ENCODE results near the gene ABRAXAS1.

Gene ABRAXAS1

DNA sequence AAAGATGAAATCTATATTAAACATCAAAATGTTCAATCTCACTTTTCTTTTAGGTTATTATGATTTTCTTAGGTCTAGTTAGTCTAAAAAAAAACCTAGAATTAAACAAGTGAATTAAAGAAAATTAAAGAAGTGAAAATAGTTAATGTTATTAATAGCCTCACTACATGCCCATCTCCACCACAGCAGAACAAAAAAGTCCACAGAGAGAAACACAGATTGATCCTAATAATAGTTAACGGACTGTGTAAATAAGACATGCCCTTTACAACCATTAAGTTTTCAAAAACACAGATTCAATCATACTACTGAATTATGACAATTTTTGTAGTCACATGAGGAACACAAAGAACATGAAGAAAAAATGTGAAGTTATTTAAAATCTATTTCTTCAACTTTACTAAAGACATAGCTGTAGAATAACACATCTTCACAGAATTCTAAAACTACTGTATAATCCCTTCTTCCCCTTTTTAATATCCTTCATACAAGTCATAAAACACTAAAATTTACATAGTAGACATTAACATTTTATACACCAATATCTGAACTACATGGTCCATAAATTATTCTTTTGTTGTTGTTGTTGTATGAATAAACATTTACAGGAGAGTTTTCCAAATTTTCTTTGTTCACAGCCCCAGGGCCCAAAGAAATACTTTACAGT lies 44.6 kb downstream of the ABRAXAS1 start:
- TF ChIP-seq, protein P1, sequence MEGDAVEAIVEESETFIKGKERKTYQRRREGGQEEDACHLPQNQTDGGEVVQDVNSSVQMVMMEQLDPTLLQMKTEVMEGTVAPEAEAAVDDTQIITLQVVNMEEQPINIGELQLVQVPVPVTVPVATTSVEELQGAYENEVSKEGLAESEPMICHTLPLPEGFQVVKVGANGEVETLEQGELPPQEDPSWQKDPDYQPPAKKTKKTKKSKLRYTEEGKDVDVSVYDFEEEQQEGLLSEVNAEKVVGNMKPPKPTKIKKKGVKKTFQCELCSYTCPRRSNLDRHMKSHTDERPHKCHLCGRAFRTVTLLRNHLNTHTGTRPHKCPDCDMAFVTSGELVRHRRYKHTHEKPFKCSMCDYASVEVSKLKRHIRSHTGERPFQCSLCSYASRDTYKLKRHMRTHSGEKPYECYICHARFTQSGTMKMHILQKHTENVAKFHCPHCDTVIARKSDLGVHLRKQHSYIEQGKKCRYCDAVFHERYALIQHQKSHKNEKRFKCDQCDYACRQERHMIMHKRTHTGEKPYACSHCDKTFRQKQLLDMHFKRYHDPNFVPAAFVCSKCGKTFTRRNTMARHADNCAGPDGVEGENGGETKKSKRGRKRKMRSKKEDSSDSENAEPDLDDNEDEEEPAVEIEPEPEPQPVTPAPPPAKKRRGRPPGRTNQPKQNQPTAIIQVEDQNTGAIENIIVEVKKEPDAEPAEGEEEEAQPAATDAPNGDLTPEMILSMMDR (IDR thresholded peaks at IDR 0.05; ENCODE audit: extremely low read depth, missing control alignments) = no peak
- no peak for DNase-seq (ENCODE audit: low spot score)

DNA sequence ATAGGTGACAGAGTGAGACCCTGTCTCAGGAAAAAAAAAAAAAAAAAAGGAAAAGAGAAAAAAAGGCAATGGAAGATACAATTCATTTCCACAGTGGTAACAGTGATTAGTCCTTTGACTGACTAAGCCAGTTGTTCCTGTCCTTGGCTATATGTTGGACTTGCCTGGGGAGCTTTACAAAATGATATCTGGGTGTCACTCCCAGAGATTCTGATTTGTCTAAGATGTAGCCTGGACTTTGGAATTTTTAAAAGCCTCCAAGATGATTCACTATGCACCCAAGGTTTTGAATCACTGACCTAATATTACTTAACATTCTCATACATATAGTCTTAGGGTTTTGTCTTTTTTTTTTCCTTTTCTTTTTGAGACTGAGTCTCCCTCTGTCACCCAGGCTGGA lies 46.2 kb downstream of the ABRAXAS1 start:
- DNase-seq (ENCODE audit: low spot score) = no peak
- TF ChIP-seq, protein P1 (IDR thresholded peaks at IDR 0.05; ENCODE audit: extremely low read depth, missing control alignments) = no peak

GRCh38 chr4:83436680-83437079 lies 48.2 kb downstream of the ABRAXAS1 start:
- TF ChIP-seq, protein P1 (IDR thresholded peaks at IDR 0.05; ENCODE audit: extremely low read depth, missing control alignments) = no peak
- DNase-seq (ENCODE audit: low spot score) = no peak

GRCh38 chr4:83431200-83431599 lies 53.7 kb downstream of the ABRAXAS1 start:
- TF ChIP-seq, protein P1 (IDR thresholded peaks at IDR 0.05; ENCODE audit: extremely low read depth, missing control alignments) = no peak
- no peak for DNase-seq (ENCODE audit: low spot score)

DNA sequence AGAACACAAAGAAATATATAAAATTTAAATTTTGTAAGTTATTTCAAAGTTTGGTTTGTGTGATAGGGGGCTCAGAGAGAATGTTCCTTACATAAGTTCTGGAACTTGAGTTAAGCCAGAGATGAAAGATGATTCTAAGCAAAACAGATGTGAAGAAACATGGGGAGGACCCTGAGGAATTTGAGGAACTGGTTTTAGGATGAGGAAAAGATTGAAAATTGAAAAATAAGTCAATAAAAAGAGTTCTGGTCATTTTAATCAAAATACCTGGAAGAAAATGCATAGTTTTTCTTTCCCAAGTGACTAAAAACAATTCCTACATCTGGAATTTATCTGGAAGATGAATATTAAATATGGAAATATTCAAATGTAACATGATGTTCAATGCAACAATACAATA lies 66.7 kb downstream of the ABRAXAS1 start:
- DNase-seq (ENCODE audit: low spot score) = no peak
- TF ChIP-seq, protein P1 (IDR thresholded peaks at IDR 0.05; ENCODE audit: extremely low read depth, missing control alignments) = no peak

- no peak for DNase-seq (ENCODE audit: low spot score)
- TF ChIP-seq, protein P1 (IDR thresholded peaks at IDR 0.05; ENCODE audit: extremely low read depth, missing control alignments) = no peak
These were observed 67.3 kb downstream of the ABRAXAS1 start for GRCh38 chr4:83417566-83417965.

GRCh38 chr4:83413676-83414075 lies 71.2 kb downstream of the ABRAXAS1 start:
- TF ChIP-seq, protein P1 (IDR thresholded peaks at IDR 0.05; ENCODE audit: extremely low read depth, missing control alignments) = no peak
- no peak for DNase-seq (ENCODE audit: low spot score)
